HG03439 (cell line): Measurements from ENCODE around the gene DDX53.

ENCODE experiments used
- ATAC-seq: cut with Tn5 transposase; IDR thresholded peaks from one replicate; pipeline ENCODE4 v1.9.1; 2021; ENCODE audit warnings: mild to moderate bottlenecking, moderate library complexity; ENCODE audit not compliant: unreplicated experiment

DDX53 gene

DNA sequence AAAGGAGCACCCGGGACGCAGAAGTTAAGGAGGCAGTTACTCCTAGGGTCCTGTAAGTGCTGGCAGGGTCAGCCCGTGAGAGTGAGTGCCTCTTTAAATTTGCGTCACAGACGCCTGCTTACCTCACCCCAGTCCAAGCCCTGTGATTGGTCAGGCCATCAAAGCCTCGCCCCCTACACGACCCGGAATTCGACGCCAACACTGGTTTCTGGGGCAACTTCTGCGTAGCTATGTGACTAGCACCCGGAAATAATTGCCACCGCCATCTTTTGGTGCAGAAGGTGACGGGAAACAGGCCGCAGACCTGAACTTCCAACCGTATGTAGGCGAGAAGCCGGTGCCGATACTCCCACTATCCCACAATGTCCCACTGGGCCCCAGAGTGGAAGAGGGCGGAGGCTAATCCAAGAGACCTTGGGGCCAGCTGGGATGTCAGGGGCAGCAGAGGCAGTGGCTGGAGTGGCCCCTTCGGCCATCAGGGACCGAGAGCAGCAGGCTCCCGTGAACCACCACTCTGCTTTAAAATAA lies at the start of gene DDX53:
Gene DDX53 (plus strand): TSS at position 265 of the 528 bp plus-strand sequence. CDS start 98 bp downstream, at position 363.
- no peak for ATAC-seq

DNA sequence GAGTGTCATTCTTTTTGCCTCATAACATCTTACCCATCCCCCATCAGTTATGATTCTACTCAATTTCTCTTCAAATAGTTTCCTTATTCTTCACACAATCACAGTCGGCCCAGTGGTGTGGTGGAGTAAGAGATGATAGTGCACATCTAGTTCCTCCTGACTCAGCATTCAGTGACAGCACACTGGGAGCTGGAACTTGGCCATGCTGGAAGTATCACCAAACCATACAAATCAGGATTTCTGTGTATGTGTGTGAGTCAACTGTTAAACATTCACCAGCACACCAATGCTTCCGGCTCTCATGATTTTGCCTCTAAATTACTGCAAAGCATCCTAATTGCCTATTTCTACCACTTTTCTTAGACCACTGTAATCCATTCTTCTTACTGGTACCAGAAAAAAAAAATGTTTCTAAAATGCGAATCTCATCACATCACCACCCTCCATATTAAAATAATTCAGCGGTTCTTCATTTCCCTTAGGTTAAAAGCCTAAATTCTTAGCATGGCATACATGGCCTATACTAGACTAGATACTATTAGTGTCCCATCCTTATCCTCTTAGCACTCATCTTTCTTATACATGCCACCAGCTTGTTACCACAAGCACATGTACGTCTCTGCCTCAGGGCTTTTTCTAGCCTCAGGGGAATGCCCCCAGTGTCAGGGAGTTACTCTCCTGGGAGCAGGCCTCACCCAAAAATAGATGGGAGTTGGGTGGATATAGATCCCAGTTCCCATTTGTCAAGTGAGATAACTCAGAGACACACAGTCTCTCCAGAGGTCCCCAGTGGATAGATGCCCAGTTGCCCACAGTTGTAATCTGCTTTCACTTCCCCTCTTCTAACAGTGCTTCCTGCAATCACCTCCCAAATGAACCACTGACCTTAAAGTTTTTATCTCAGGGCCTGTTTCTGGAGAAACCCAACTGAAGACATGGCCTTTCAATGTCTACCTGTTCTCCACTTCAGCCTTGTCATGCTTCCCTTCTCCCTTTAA lies 49.2 kb upstream of the DDX53 start:
- ATAC-seq, result no peak

DNA sequence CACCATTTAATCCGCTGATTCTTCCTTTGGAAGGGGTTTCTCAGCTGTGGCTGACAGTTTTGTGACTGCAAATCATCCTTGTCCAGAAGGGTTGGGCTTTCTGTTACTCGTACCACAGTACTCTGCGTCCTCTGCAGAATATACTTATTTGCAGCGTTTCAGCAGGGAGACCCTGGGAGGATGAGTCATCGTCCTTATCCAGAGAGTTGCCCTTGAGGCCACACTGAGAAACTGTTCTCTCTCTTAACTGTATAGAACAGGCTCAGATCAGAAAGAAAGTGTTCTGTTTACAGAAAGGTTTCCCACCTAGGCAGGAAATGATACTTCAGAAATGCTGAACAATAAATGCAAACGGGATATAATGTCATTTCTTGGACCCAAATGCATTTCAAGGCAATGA lies 47.8 kb upstream of the DDX53 start:
- ATAC-seq, result no peak

DNA sequence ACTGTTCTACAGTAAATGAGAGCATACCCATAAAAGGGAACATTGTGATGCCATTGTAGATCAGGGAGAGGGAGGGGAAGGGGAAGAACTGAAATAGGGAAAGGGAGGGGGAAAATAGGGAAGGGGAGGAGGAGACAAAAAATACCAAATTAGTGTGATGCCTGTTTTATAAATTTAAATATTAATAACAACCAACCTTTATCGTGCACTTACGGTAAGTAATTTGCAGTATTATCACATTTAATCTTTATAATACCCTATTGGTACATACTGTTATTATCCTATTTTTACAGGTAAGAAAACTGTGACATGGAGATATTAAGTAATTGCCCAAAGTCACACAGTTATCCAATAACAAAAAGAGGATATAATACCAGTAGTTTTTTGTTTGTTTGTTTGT lies 41.5 kb upstream of the DDX53 start:
- ATAC-seq, result no peak

DNA sequence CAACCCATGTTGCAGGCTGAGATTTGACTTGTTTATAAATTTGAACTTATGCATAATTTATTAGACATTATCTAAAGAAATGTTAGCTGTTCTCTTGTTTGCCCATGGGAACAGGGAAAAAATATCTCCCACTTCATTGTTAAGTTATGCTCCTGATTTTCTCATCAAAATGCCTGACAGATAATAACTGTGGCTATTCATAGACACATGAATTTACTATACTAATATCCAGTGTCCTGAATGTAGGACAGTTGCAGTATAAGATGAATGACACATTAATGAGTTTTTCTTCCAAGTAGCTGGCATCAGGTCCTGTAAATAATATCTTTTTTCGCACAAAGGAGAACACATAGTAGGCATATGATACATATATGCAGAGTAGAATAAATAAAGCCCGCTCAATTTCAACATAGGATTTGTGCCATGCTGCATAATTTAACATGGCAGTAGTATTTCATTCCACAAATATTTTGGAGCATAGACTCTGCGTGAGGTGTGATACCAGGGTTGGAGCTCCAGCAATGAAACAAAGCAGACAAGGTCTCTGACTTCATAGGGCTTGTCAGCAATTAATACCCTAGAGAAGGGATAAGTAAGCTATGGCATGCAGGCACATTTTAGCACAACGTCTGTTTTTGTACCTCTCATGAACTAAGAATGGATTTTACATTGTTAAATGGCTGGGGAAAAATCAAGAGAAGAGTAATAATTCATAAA lies 40.4 kb upstream of the DDX53 start:
- ATAC-seq, result no peak

- ATAC-seq, result no peak
Observed at GRCh38 chrX:22963196-22963595, 36.6 kb upstream of the DDX53 start.

DNA sequence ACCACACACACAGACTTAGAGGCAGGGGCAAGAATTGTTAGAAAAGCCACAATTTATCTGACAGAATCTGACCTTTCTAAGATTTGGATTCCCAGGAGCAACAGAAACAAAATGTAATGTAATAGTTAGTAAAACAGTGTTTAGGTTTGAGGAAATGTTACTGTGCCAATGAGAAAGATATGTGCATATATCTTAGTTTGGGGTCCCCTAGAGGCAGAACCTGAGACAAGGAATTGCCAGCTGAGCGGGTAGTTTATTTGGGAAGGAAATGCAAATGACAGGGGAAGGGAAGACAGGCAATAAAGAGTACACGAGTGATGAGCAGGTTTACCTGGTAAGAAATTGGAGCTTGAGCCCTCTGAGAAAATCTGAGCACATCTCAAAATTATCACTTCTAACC lies 31.3 kb upstream of the DDX53 start:
- no peak for ATAC-seq

DNA sequence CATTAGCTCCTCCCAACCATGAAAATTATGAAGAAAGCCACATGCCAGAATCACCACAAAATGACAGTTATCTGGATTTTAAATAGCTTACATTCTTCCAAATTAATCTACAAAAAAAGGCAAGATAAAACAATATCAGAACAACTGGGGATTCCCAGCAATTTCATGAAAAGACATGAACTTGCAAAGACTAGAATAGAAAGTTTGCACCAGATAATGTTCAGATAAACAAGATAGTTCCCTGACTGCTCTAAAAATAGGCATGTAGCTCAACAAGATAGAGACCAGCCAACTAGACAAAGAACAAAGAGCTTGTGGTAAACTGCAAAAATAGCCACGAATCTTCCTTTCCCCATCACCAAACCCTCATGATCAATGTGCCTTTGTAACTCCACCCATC lies 30.3 kb upstream of the DDX53 start:
- ATAC-seq, result no peak

- ATAC-seq, result no peak
Observed at GRCh38 chrX:22970861-22971260, 28.9 kb upstream of the DDX53 start.

GRCh38 chrX:22974616-22975015 lies 25.1 kb upstream of the DDX53 start:
- no peak for ATAC-seq

DNA sequence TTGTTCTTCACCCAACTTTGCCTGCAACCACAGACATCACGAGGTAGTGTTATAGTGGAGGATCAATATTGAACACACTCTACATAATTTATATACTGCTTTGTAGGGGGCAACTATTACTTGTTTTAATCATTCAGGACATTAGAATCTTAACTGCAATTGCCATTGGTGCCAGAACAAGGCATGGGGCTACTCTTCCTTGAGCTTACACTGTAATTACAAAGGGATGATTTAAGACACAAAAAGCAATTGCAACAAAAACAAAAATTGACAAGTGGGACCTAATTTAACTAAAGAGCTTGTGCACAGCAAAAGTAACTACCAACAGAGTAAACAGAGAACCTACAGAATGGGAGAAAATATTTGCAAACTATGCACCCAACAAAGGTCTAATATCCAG lies 24.0 kb upstream of the DDX53 start:
- ATAC-seq, result no peak

- ATAC-seq, result no peak
Observed at GRCh38 chrX:22985958-22986357, 13.8 kb upstream of the DDX53 start.

- no peak for ATAC-seq
Observed at GRCh38 chrX:22987452-22987851, 12.3 kb upstream of the DDX53 start.

GRCh38 chrX:23003116-23003515 lies 3.4 kb downstream of the DDX53 start:
- ATAC-seq, result no peak

- no peak for ATAC-seq
Observed at GRCh38 chrX:23008431-23009099, 8.8 kb downstream of the DDX53 start.

- no peak for ATAC-seq
Observed at GRCh38 chrX:23012162-23012561, 12.4 kb downstream of the DDX53 start.

DNA sequence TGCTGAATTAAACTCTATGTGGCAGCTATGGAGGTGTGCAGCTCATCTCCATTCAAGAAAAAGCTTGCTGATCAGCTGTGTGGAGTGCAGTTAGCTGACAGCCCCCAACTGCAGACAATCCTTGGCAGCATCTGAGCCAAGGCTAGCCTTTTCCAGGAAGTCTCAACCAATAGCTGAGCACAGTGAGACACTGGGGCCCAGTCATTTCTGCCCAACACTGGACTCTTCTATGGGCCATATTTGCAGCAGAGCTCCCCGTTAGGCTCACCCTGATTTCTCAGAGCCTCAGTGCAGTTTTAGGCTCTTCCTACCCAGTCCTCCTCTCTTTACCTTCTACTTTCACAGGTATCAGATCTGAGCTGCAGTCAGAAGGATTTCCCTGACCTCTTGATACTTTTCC lies 12.9 kb downstream of the DDX53 start:
- ATAC-seq, result no peak

DNA sequence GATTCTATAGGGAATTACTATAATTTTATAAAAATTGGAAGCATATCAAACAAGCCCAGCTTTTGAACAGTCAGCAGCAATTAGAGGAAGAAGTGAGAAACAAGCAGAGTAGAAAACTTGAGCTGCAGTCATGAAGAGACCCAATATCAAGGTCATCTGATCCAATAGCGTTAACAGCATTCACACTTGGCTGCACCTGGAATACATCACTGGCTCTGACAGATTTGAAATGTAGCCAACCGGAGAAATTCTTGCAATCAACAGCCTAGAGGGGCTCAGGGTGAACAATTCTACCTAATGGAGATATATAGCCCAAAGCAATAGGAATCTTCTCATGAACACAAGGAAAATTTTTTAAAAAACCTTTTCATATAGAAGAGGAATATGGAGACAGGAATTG lies 13.6 kb downstream of the DDX53 start:
- ATAC-seq, result no peak

DNA sequence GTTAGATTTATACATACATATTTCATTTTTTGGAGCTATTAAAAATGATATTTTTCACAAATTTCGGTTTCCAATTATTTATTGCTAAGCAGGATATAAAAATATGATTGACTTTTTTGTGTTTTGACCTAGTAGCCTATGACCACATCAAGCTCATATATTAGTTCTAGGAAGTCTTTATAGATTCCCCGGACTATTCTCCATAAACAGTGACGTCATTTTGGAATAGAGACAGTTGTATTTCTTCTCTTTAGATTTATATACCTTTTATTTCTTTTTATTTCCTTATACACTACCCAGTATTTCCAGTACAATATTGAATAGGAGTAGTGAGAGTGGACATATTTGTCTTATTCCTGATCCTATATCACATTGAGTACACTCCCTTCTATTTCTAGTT lies 31.8 kb downstream of the DDX53 start:
- ATAC-seq, result no peak

GRCh38 chrX:23035493-23035892 lies 35.7 kb downstream of the DDX53 start:
- no peak for ATAC-seq

DNA sequence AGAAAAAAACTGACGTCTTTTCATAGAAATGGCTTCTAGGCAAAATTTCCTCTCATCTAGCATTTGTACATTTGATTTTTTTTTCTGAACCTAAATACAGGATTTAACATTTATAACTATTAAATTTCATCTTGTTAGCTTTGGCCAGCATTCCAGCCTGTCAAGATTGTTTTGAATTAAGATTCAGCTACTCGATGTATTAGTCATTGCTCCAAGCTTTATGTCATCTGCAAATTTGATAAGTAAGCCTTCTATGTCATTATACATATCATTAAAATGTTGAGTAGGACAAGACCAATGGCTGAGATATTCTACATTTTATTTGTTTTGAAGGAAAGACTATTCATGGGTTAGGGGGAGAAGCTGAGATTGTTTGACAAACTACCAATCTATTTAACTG lies 46.7 kb downstream of the DDX53 start:
- ATAC-seq, result no peak
